ENCODE data around the gene APOBR. TPM values are rescaled to one million over a fixed set of nuclear protein-coding genes. Genes with fewer than 3 reads are reported as not detected.

APOBR gene
- total RNA-seq, 2 donors from 2014 or later, result 60.8 to 87.4 TPM

GRCh38 chr16:28534542-28535373 lies 40.3 kb downstream of the APOBR start:
- Histone ChIP-seq H3K9me3 (no peaks in the 10 kb centered on the region), H3K4me3 (no peak overlapping the region), H3K27me3 (no peaks in the 10 kb centered on the region), H3K27ac (no peak overlapping the region), H3K9ac (ENCODE audit: low read depth in 2 of 2, low read length in 2 of 2) (no peak overlapping the region), H3K4me1 (peaks cover 13% of the 10 kb centered on the region), H3K36me3 (no peaks in the 10 kb centered on the region)
- intact Hi-C loops (cut with DNase I), result no loop called here
- DNase-seq, result peak; percentile 45
- no peak for TF ChIP-seq CTCF (IDR thresholded peaks at IDR 0.05)

DNA sequence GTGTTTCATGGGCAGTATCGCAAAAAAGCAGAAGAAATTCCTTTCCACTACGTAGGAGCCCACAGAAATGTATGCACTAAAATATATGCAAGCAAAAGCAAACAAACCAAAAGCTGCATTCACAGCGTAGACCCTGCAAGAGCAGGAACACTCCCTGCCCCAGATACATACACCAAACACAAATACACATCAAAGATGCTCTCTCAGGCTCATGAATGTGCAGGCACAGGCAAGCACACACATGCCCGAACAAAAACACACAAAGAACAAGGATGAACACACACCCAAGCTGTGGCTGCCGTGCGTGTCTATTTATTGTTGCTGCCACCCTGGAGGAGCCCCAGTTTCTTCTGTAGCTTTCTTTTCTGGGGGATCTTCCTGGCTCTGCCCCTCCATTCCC lies 42.6 kb downstream of the APOBR start:
- H3K4me1 ChIP-seq, result peaks cover 11% of the 10 kb centered on the region
- no peak for TF ChIP-seq CTCF (IDR thresholded peaks at IDR 0.05)
- H3K27ac ChIP-seq, result peak overlapping the region; percentile 90
- H3K27me3 ChIP-seq, result no peaks in the 10 kb centered on the region
- intact Hi-C loops (cut with DNase I), result no loop called here
- no peaks in the 10 kb centered on the region for H3K36me3 ChIP-seq
- peak overlapping the region in 1 of 2 donors; percentile 69 for H3K9ac ChIP-seq (ENCODE audit: low read depth in 2 of 2, low read length in 2 of 2)
- no peak for DNase-seq
- no peaks in the 10 kb centered on the region for H3K9me3 ChIP-seq
- peak overlapping the region; percentile 45 for H3K4me3 ChIP-seq

- peak overlapping the region; percentile 90 for H3K27ac ChIP-seq
- intact Hi-C loops (cut with DNase I), result no loop called here
- DNase-seq, result peak; percentile 41
- H3K9me3 ChIP-seq, result no peaks in the 10 kb centered on the region
- no peaks in the 10 kb centered on the region for H3K27me3 ChIP-seq
- peaks cover 4% of the 10 kb centered on the region for H3K4me1 ChIP-seq
- TF ChIP-seq CTCF (IDR thresholded peaks at IDR 0.05), result no peak
- H3K4me3 ChIP-seq, result peak overlapping the region; percentile 45
- H3K36me3 ChIP-seq, result no peaks in the 10 kb centered on the region
- peak overlapping the region; percentile 69 to 87 for H3K9ac ChIP-seq (ENCODE audit: low read depth in 2 of 2, low read length in 2 of 2)
These were observed 43.7 kb downstream of the APOBR start for GRCh38 chr16:28537964-28538732.

- peaks cover 4% of the 10 kb centered on the region for H3K4me1 ChIP-seq
- no peaks in the 10 kb centered on the region for H3K27me3 ChIP-seq
- intact Hi-C loops (cut with DNase I), result no loop called here
- H3K9me3 ChIP-seq, result no peaks in the 10 kb centered on the region
- peak within 1 kb of the TSS; percentile 90 for H3K27ac ChIP-seq
- H3K4me3 ChIP-seq, result peak within 1 kb of the TSS; percentile 45
- peak; percentile 97 for DNase-seq
- H3K36me3 ChIP-seq, result no peaks in the 10 kb centered on the region
- peak within 1 kb of the TSS; percentile 69 to 87 for H3K9ac ChIP-seq (ENCODE audit: low read depth in 2 of 2, low read length in 2 of 2)
- TF ChIP-seq CTCF (IDR thresholded peaks at IDR 0.05), result no peak
These were observed 44.5 kb downstream of the APOBR start, which contains the start of gene NUPR1 for GRCh38 chr16:28538733-28539596. TSS of gene NUPR1 (minus strand) at chr16:28538974. CDS start at chr16:28538907, 67 bp downstream.

- no peak overlapping the region for H3K9ac ChIP-seq (ENCODE audit: low read depth in 2 of 2, low read length in 2 of 2)
- H3K27ac ChIP-seq, result peak overlapping the region; percentile 90
- no peaks in the 10 kb centered on the region for H3K36me3 ChIP-seq
- peaks cover 4% of the 10 kb centered on the region for H3K4me1 ChIP-seq
- intact Hi-C loops (cut with DNase I), result loop anchor here (10.0 kb wide), 1 partner anchor 56 kb away; no protein-coding TSS in a partner anchor
- H3K9me3 ChIP-seq, result no peaks in the 10 kb centered on the region
- no peak for DNase-seq
- H3K4me3 ChIP-seq, result no peak overlapping the region
- H3K27me3 ChIP-seq, result no peaks in the 10 kb centered on the region
- TF ChIP-seq CTCF (IDR thresholded peaks at IDR 0.05), result no peak
These were observed 45.9 kb downstream of the APOBR start for GRCh38 chr16:28540346-28540745.
